ENCODE results near the gene LMX1A.

DNA sequence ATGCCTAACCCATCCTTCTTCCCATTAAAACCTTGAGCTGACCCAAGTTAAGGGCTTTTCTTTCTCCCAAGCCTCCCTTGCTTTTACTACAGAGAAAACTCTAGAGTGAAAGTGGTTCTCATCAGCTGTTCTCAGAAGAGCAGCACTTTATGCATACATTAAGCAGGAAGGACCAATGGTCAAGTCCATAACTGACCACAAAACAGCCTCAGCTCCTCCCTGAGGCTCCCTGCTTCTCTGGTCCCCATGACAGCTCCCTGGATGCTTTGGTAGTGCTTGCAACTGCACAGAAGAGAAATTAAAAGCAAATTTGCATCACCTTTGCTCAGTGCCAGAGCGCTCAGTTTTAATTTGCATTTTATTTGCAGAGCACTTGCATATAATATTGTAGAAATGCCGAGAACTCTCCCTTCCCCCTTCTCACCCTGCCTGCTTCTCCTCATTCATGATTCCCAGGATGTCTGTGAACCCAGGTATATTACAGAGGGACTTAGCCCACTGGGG, 56.1 kb downstream of the LMX1A start:
- TF ChIP-seq, protein P1, sequence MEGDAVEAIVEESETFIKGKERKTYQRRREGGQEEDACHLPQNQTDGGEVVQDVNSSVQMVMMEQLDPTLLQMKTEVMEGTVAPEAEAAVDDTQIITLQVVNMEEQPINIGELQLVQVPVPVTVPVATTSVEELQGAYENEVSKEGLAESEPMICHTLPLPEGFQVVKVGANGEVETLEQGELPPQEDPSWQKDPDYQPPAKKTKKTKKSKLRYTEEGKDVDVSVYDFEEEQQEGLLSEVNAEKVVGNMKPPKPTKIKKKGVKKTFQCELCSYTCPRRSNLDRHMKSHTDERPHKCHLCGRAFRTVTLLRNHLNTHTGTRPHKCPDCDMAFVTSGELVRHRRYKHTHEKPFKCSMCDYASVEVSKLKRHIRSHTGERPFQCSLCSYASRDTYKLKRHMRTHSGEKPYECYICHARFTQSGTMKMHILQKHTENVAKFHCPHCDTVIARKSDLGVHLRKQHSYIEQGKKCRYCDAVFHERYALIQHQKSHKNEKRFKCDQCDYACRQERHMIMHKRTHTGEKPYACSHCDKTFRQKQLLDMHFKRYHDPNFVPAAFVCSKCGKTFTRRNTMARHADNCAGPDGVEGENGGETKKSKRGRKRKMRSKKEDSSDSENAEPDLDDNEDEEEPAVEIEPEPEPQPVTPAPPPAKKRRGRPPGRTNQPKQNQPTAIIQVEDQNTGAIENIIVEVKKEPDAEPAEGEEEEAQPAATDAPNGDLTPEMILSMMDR (IDR thresholded peaks at IDR 0.05; ENCODE audit: insufficient read depth, low read length) = no peak
- TF ChIP-seq, protein P2, sequence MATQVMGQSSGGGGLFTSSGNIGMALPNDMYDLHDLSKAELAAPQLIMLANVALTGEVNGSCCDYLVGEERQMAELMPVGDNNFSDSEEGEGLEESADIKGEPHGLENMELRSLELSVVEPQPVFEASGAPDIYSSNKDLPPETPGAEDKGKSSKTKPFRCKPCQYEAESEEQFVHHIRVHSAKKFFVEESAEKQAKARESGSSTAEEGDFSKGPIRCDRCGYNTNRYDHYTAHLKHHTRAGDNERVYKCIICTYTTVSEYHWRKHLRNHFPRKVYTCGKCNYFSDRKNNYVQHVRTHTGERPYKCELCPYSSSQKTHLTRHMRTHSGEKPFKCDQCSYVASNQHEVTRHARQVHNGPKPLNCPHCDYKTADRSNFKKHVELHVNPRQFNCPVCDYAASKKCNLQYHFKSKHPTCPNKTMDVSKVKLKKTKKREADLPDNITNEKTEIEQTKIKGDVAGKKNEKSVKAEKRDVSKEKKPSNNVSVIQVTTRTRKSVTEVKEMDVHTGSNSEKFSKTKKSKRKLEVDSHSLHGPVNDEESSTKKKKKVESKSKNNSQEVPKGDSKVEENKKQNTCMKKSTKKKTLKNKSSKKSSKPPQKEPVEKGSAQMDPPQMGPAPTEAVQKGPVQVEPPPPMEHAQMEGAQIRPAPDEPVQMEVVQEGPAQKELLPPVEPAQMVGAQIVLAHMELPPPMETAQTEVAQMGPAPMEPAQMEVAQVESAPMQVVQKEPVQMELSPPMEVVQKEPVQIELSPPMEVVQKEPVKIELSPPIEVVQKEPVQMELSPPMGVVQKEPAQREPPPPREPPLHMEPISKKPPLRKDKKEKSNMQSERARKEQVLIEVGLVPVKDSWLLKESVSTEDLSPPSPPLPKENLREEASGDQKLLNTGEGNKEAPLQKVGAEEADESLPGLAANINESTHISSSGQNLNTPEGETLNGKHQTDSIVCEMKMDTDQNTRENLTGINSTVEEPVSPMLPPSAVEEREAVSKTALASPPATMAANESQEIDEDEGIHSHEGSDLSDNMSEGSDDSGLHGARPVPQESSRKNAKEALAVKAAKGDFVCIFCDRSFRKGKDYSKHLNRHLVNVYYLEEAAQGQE (IDR thresholded peaks at IDR 0.05; ENCODE audit: insufficient replicate concordance, low read depth) = no peak
- TF ChIP-seq POLR2AphosphoS5 (IDR thresholded peaks at IDR 0.05; ENCODE audit: low read depth) (no peak), GABPA (IDR thresholded peaks at IDR 0.05; ENCODE audit: low read depth) (no peak)
